Subcutaneous adipose tissue (tissue), 4 donors: ENCODE data around the gene SLC16A3. TPM values are rescaled to one million over a fixed set of nuclear protein-coding genes. Genes with fewer than 3 reads are reported as not detected.

Experiments used
- total RNA-seq, 4 donors: library from RNA; depleted of rRNA; stranded (reverse); fragments of >200 nt; gene quantifications; one replicate each; pipeline ENCODE4 v1.1.0, GENCODE V29; 2016

SLC16A3 gene
- total RNA-seq, 4 donors from 2014 or later = 2.8 to 64.8 (median 19.2) TPM

Other genes with a start within 250 kb of the SLC16A3 start
- gene CENPX, start 206.2 kb upstream of the SLC16A3 start, total RNA-seq = 10 to 100 TPM; 46.0 to 74.0 (median 57.5) TPM
- gene LRRC45, start 205.7 kb upstream of the SLC16A3 start, total RNA-seq = 10 to 100 TPM in 2 of 4 donors, 1 to 10 TPM in 2; 1.8 to 11.7 (median 7.8) TPM
- 10 to 100 TPM in 3 of 4 donors, 1 to 10 TPM in 1; 5.2 to 28.3 (median 14.6) TPM for gene RAC3, start 197.4 kb upstream of the SLC16A3 start, total RNA-seq
- 100 to 1,000 TPM; 157 to 383 (median 255) TPM for gene DCXR, start 191.3 kb upstream of the SLC16A3 start, total RNA-seq
- gene RFNG, start 177.2 kb upstream of the SLC16A3 start, total RNA-seq = 10 to 100 TPM; 22.5 to 66.9 (median 49.0) TPM
- 100 to 1,000 TPM in 1 of 4 donors, 10 to 100 TPM in 3; 42.7 to 125 (median 71.7) TPM for gene GPS1, start 177.1 kb upstream of the SLC16A3 start, total RNA-seq
- gene DUS1L, start 163.2 kb upstream of the SLC16A3 start, total RNA-seq = 100 to 1,000 TPM in 1 of 4 donors, 10 to 100 TPM in 3; 45.0 to 147 (median 52.3) TPM
- 1,000 to 10,000 TPM in 1 of 4 donors, 100 to 1,000 TPM in 3; 148 to 4,879 (median 378) TPM for gene FASN, start 130.8 kb upstream of the SLC16A3 start, total RNA-seq
- 10 to 100 TPM in 3 of 4 donors, 1 to 10 TPM in 1; 8.8 to 31.5 (median 17.1) TPM for gene CCDC57, start 16.2 kb upstream of the SLC16A3 start, total RNA-seq
- 100 to 1,000 TPM in 1 of 4 donors, 10 to 100 TPM in 3; 55.1 to 139 (median 64.5) TPM for gene CSNK1D, start 44.7 kb downstream of the SLC16A3 start, total RNA-seq
- 1 to 10 TPM in 2 of 4 donors, under 1 TPM in 1, not detected in 1; 0.44 to 2.2 (median 1.8) TPM for gene CD7, start 88.6 kb downstream of the SLC16A3 start, total RNA-seq
- 10 to 100 TPM in 3 of 4 donors, 1 to 10 TPM in 1; 9.5 to 17.5 (median 14.7) TPM for gene SECTM1, start 104.7 kb downstream of the SLC16A3 start, total RNA-seq
- gene TEX19, start 130.2 kb downstream of the SLC16A3 start, total RNA-seq = not detected
- not detected for gene UTS2R, start 142.7 kb downstream of the SLC16A3 start, total RNA-seq
- 100 to 1,000 TPM in 2 of 4 donors, 10 to 100 TPM in 2; 47.0 to 160 (median 105) TPM for gene HEXD, start 189.3 kb downstream of the SLC16A3 start, total RNA-seq
- gene OGFOD3, start 189.5 kb downstream of the SLC16A3 start, total RNA-seq = 10 to 100 TPM in 3 of 4 donors, 1 to 10 TPM in 1; 7.7 to 39.9 (median 24.3) TPM
- 10 to 100 TPM; 28.7 to 84.6 (median 64.6) TPM for gene CYBC1, start 221.7 kb downstream of the SLC16A3 start, total RNA-seq
- gene NARF, start 229.7 kb downstream of the SLC16A3 start, total RNA-seq = 10 to 100 TPM; 32.6 to 56.7 (median 42.8) TPM